Endothelial cell (in vitro differentiated cells): ENCODE measurements around the gene RABL6. TPM values are rescaled to one million over a fixed set of nuclear protein-coding genes. Genes with fewer than 3 reads are reported as not detected.
A peak's percentile ranks its signal among the peaks of the same experiment; 100 is the strongest.

Experiments used
- DNase-seq: peaks from one replicate; pipeline ENCODE4 v3.0.0; 2021; ENCODE audit warnings: low spot score
- H3K27ac Mint-ChIP-seq: one replicate; pipeline ENCODE4 v1.8.0; 2021; ENCODE audit warnings: mixed read lengths, inconsistent platforms; ENCODE audit not compliant: unreplicated experiment
- H3K27me3 Mint-ChIP-seq: one replicate; pipeline ENCODE4 v1.8.0; 2021; ENCODE audit warnings: mild to moderate bottlenecking, moderate library complexity, mixed read lengths, inconsistent platforms; ENCODE audit not compliant: unreplicated experiment
- H3K36me3 Mint-ChIP-seq: one replicate; pipeline ENCODE4 v1.8.0; 2021; ENCODE audit warnings: mild to moderate bottlenecking, low read depth, mixed read lengths, inconsistent platforms; ENCODE audit not compliant: unreplicated experiment
- H3K4me1 Mint-ChIP-seq: one replicate; pipeline ENCODE4 v1.8.0; 2021; ENCODE audit warnings: mild to moderate bottlenecking, mixed read lengths, inconsistent platforms; ENCODE audit not compliant: unreplicated experiment
- H3K4me3 Mint-ChIP-seq: one replicate; pipeline ENCODE4 v1.8.0; 2021; ENCODE audit warnings: mild to moderate bottlenecking, mixed read lengths, inconsistent platforms; ENCODE audit not compliant: unreplicated experiment
- H3K9me3 Mint-ChIP-seq: one replicate; pipeline ENCODE4 v1.8.0; 2021; ENCODE audit warnings: mixed read lengths, inconsistent platforms; ENCODE audit not compliant: unreplicated experiment
- long read RNA-seq: library from polyadenylated mRNA; unstranded; transcript quantifications from one replicate; pipeline ENCODE4 v2.0.0, GENCODE V29; 2020; ENCODE audit not compliant: unreplicated experiment
- total RNA-seq: library from RNA; stranded (reverse); fragmentation: NEBNext Ultra II Directional; extraction: Animal tissue kit (Norgen Biotek cat#: 25700); gene quantifications from one replicate; pipeline ENCODE4 v1.2.1, GENCODE V29; 2021; ENCODE audit not compliant: unreplicated experiment
- TF ChIP-seq, protein P1 (sequence below): fragments of 200-600 bp; sonication (generic); IDR thresholded peaks from one replicate; pipeline ENCODE4 v1.5.0; 2021; ENCODE audit warnings: antibody characterized with exemption; ENCODE audit not compliant: unreplicated experiment

RABL6 gene
- total RNA-seq: 88.4 TPM
- long read RNA-seq, partial matches to known transcripts: 5 of 6 reads
- long read RNA-seq, other reads (novel, unspliced or antisense): 1 of 6 reads

- Mint-ChIP-seq H3K9me3 (no peaks in the 10 kb centered on the region), H3K4me3 (peak within 1 kb of the TSS; percentile 91), H3K36me3 (peaks cover 13% of the 10 kb centered on the region), H3K27ac (no peak within 1 kb of the TSS), H3K27me3 (peaks cover 14% of the 10 kb centered on the region), H3K4me1 (peaks cover 19% of the 10 kb centered on the region)
- peak; percentile 77 for DNase-seq
- TF ChIP-seq, protein P1, sequence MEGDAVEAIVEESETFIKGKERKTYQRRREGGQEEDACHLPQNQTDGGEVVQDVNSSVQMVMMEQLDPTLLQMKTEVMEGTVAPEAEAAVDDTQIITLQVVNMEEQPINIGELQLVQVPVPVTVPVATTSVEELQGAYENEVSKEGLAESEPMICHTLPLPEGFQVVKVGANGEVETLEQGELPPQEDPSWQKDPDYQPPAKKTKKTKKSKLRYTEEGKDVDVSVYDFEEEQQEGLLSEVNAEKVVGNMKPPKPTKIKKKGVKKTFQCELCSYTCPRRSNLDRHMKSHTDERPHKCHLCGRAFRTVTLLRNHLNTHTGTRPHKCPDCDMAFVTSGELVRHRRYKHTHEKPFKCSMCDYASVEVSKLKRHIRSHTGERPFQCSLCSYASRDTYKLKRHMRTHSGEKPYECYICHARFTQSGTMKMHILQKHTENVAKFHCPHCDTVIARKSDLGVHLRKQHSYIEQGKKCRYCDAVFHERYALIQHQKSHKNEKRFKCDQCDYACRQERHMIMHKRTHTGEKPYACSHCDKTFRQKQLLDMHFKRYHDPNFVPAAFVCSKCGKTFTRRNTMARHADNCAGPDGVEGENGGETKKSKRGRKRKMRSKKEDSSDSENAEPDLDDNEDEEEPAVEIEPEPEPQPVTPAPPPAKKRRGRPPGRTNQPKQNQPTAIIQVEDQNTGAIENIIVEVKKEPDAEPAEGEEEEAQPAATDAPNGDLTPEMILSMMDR: no peak
Measured at GRCh38 chr9:136807281-136808074, at the start of gene RABL6. Gene RABL6 (plus strand): TSS chr9:136807948. CDS start chr9:136808197, 249 bp downstream.

DNA sequence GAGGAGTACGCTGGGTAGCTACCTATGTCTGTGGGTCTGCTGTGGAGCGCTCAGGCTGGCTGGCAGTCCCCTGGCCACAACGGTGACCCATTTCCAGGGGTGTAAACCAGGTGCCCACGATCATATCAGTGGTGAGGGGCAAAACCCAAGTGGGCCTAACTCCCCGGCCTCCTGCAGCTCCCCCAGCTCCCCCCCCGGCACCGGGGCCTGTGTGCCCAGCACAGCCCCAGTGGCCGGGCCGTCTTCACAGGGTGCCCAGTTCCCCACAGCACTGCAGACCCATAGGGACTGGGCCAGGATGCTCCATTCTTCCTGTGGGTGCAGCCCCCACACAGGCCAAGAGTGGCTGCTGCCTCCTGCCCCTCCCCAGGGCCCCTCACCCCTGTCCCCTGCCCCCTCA is 48.7 kb upstream of the RABL6 start:
- DNase-seq: no peak
- Mint-ChIP-seq H3K36me3 (peaks cover 3% of the 10 kb centered on the region), H3K4me1 (no peaks in the 10 kb centered on the region), H3K27ac (no peak overlapping the region), H3K9me3 (no peaks in the 10 kb centered on the region), H3K27me3 (peaks cover 12% of the 10 kb centered on the region), H3K4me3 (no peak overlapping the region)
- TF ChIP-seq, protein P1: no peak

- H3K27ac Mint-ChIP-seq: no peak overlapping the region
- TF ChIP-seq, protein P1: no peak
- no peak for DNase-seq
- no peaks in the 10 kb centered on the region for H3K4me1 Mint-ChIP-seq
- H3K27me3 Mint-ChIP-seq: peaks cover 12% of the 10 kb centered on the region
- H3K36me3 Mint-ChIP-seq: peaks cover 3% of the 10 kb centered on the region
- no peak overlapping the region for H3K4me3 Mint-ChIP-seq
- H3K9me3 Mint-ChIP-seq: no peaks in the 10 kb centered on the region
Measured at GRCh38 chr9:136759436-136760325, 48.1 kb upstream of the RABL6 start.

GRCh38 chr9:136760424-136760823 is 47.3 kb upstream of the RABL6 start:
- no peak for DNase-seq
- Mint-ChIP-seq H3K27me3 (peaks cover 12% of the 10 kb centered on the region), H3K4me1 (no peaks in the 10 kb centered on the region), H3K36me3 (peaks cover 3% of the 10 kb centered on the region), H3K9me3 (no peaks in the 10 kb centered on the region), H3K4me3 (no peak overlapping the region), H3K27ac (no peak overlapping the region)
- TF ChIP-seq, protein P1: no peak
